ENCODE measurements around the gene OAF.
"Not testable (repeated sequence)": the region's sequence is repeated elsewhere in the genome, so short reads cannot be mapped to it uniquely, and the experiment has no call there.

OAF gene

DNA sequence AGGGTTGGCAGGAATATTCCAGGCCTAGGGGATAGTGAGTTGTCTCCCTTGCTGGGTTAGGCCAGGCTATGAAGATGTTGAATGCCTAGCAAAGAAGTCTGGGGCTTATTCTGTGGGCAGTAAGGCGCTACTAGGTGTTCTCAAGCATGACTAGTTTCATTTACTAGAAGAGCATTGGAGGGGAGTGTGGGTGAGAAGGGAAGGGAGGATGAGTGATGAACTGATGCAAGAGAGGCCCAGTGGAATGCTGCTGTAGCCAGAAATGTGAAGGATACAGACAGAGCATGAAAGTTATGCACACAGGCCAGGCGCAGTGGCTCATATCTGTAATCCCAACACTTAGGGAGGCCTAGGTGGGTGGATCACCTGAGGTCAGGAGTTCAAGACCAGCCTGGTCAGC lies 62.6 kb downstream of the OAF start:
- no peak for DNase-seq (ENCODE audit: low read depth)

DNA sequence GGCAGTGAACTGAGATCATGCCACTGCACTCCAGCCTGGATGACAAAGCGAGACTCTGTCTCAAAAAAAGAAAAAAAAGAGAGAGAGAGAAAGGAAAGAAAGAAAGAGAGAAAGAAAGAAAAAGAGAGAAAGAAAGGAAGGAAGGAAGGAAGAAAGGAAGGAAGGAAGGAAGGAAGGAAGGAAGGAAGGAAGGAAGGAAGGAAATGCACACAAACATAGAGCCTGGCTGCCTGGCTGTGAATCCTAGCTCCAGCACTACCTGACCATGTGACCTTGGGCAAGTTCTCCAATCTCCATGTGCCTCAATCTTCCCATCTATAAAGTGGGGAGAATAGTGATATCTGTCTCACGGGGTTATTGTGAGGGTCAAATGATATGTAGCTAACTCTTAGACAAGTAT lies 63.1 kb downstream of the OAF start:
- not testable (repeated sequence) for DNase-seq (ENCODE audit: low read depth)

DNA sequence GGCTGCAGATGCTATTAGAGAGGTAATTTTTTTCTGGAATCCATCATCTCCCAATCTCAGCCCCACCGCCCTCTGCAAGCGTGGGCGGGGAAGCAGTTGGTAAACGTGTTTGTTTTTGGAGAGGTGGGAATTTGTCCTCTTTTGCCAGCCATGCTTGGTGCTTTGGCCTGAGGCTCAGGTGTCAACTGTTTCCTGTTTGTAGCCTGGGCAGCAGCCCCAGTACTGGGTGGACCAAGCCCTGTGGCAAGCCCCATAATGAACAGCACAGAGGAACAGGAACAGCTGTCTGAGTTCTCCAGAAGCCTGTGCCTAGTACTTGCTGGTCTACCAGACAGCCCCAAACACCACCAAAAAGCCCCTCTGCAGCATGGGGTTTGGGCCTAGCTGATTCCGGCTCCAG lies 68.7 kb downstream of the OAF start:
- DNase-seq (ENCODE audit: low read depth) = no peak
